ENCODE measurements around the gene CNPY3.

CNPY3 gene

DNA sequence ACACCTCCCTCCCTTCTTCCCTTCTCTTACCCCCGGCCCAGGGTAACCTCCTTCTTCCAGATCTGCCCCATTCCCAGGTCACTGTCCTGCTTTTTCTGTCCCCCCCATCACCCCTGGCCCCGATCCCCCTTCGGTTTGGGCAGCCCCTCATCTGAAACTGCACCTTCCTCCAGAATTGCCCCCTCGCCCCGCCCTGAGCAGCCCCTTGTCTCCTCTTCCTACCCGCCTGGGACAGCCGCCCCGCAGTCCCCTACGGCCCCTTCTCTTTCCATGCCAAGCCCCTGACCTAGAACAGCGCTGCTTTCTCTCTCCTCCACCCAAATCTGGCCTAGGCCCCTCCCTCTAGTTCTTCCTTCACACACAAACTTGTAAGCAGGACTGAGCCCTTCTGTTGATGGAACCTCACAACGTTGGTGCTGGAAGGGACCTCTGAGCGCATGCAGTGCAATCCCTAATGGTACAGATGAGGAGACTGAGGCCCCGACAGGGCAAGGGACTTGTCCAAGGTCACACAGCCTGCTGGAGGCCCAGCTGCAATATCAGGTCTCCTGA, 55.7 kb downstream of the CNPY3 start:
- DNase-seq = no peak

GRCh38 chr6:42987533-42988451, 58.5 kb downstream of the CNPY3 start:
- DNase-seq = no peak

DNA sequence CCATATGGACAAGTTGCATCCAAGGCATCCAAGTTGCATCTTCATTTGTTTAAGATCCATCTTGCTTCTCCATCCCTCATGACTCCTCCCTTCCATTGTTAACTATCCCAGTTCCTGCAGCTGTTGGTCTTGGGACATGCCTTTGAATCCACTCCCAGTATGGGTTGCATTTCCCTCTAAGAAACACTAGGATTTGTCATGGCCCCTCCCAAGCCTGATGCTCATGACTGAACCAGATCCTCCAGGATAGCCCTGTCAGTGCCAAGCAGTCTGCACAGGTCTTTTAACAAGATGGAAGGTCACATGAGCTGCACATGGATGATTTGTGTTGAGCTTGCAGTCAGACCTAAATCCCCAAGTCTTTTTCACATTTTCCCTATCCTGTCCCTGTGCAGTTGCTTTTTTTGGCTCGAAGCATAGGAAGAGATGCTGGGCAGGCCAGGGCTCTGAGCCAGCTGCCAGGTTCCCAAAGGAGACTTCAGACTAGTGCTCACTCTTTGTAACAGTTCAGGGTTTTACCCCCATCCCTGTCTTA, 59.3 kb downstream of the CNPY3 start:
- DNase-seq = no peak
